NCI-H187 treated with DMSO at 0.1 percent for 48 hours (cell line): ENCODE data around the gene JAKMIP2.

Experiments
- DNase-seq: peaks from one replicate; lab custom pipeline; 2025; lab: John Stamatoyannopoulos, UW

The JAKMIP2 gene

DNA sequence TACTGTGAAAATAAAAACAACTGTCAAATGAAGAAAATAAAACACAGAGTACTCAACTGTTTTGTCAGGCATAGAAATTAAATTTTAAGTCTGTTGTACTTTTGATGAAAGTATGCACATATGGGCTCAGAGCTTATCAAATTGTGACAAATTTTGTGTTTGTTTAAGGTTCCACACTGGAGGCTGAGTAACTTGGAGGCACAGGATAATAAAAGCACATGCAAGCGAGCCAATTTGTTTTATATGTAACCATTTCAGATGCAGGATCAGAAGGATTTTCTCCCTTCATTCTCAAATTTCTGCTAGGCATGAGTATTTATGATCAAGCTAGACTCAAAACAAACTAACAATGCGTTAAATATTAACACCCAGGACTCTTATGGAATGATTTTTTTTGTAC, 87.8 kb downstream of the JAKMIP2 start:
- DNase-seq = no peak

DNA sequence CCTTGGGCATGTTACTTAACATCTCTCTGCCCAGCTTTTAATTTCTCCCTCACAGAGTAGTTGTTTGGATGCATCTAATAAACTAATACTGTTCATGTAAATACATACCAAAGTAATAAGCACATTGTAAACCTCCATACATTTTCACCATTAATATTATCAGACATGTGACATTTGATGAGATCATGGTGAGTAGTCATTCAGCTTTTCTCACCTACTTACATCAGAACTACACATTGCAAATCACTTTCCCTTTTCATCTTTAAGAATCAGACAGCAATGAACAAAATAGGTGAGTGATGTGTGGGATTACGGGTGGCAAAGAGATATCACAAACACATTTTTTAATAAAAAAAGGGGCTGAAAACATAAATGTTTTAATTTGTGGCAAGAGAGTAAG, 89.3 kb downstream of the JAKMIP2 start:
- DNase-seq = no peak

DNA sequence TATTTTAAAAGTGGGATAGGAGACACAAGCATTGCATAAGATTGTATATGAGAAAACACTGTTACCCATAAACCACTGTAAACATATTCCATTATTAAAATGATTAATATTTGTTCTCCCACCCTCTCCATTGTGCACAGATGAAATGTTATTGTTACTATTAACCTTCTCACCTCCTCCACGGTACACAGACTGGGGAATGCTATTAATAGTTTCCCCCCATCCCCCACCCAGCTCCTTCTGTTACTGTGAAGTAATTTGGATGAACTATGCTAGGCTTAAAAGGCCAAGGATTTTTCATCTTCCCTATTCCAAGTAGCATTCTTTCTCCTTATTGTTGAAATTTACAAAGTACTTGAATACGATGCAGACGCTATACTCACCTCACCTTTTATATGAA, 91.4 kb downstream of the JAKMIP2 start:
- no peak for DNase-seq

DNA sequence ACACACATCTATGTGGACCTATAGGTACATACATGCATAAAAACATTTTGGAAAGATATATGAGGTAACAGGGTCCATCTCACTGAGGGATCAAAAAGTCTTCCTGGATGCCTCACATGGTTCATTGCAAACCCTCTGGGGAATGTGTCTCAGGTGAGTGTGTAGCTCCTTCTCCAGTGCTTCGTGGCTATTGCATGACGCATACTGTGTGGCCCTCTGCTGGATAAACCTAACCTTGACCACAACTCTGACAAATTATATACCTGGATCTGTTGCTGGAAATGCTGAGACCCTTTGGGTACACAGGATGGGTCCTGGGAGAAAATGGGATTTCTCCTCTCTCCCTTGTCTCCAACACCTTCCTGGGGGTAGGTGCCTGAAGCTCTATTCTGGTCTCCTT, 91.9 kb downstream of the JAKMIP2 start:
- DNase-seq = no peak

DNA sequence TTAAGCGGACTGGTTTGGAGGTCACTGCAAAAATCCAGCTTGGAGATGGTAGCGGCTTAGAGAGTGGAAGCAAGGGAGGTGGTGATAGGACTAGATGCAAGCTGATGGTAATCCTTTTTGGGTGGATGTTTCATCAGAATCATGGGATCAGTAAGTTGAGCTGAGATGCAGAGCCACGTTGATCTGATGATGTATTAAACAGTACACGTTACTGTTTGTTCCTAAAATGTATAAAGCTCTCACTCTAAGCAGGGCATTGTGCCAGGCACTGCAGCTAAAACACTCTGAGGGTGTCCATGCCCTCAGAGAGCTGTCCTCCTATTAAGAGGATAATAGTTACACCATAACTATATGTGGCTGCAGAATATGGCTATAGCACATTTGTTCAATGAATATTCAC, 93.1 kb downstream of the JAKMIP2 start:
- DNase-seq = no peak

DNA sequence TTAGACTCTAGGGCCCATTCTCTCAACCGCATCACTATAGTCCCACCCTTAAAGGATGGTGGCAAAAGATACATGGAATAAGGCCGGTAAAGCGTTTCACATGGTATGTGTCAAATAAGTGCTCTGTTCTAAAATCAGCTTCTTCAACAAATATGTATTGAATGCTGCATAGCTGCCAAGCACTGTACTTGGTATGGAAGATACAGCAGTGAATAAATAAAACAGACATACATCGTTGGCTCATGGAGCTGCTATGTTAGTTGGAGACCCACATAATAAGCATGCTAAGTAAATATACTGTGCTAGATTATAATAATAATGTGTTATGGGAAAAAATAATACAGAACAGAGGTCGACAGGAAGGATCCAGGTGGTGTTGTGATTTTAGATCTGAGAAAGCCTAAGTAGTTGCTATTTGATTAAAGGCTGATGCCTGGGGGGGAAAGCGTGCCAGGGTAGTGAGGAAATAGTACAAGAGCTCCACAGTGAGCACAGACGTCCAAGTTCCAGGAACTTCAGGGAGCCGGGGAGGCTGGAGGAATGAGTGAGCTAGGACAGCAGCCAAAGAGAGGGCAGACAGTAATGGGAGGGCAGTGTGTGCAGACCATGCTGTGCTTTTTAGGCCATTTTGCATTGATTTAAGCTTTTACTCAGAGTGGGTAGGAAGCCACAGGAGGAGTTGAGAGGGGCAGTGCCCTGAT, 93.7 kb downstream of the JAKMIP2 start:
- DNase-seq = no peak

DNA sequence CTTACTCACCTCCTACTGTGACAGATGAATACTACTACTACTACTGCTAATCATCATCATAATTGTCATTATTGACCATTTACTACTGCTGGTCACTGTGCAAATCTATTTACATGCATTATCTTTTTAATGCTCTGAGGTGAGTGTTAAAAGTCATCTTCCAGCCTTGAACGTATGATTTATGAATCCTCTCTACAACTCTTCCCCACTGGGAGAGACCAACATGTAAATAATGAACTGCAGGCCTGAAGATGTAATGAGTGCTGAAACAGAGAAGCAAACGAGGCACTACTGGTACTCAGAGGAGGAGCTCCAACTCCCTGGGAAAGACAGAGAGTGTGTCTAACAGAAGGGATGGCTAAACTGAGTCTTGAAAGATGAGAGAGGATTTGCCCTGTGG, 95.4 kb downstream of the JAKMIP2 start:
- peak; percentile 29 for DNase-seq

DNA sequence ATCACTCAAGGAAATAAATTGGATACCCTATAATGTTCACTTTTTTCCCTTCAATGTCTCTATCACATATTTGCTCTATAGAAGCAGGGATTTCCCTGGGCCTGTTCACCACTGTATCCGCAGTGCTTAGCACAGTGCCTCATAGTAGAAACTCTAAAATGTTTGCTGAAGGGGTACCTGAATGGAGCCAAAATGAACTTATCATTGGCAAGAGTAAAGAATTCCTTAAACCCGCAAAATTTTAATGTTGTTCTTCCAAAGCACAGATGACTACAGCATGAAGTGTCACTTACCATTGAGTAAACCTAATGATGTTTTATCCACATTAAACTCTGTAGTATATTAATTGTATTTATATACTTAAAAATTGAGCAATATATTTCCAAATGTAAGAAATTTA, 96.1 kb downstream of the JAKMIP2 start:
- DNase-seq = no peak

DNA sequence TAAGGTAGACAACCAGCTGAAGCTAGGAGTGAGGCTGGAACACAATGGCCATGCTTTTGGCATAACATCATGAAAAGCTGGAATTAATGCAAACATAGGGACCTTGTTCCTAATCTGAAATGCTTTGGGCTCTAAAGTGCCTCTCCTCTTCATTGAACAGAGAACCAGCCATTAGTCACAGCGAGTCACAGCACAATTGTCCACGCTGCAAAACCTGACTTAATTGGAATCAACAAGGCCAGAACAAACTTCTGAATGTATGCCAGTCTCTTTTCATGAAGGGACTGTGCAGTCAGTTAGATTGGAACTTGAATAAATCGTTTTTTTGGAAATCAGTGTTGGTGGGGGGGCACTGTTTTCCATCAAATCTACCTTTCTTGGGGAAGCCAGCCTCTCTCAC, 96.5 kb downstream of the JAKMIP2 start:
- DNase-seq = no peak

DNA sequence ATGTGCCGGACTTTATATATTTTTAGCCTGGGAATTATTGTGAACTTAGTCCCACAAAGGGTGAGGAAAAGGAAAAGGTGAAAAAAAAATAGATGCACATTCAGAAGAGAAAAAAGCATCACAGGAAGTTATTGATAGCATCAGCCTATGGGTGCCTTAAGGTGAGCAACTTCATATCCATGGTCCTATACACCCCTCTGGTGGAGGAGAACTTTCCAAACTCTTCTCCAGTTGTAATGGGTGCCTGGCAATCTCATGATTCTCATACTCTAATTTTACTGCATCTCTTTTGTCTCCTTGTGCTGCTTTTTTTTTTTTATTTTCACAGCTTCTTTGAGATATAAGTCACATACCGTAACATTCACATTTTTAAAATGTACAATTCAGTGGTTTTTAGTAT, 107.4 kb downstream of the JAKMIP2 start:
- DNase-seq = no peak

DNA sequence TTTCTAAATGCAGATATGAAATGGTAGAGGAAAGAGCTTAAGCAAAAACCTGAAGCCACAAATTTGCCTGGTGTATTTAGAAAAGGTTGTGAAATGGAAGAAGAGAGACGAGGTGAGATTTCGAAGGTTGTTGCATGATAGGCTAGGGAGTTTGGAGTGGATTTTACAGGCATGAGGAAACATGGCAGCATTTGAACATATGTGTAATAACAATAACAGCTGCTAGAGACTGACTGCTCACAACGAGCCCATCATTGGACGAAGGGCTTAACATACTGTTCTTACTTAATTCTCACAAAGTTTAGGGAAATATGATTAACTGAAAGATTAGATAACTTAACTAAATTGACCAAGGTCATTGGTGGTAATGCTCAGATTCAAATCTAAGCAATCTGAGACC, 108.1 kb downstream of the JAKMIP2 start:
- no peak for DNase-seq

DNA sequence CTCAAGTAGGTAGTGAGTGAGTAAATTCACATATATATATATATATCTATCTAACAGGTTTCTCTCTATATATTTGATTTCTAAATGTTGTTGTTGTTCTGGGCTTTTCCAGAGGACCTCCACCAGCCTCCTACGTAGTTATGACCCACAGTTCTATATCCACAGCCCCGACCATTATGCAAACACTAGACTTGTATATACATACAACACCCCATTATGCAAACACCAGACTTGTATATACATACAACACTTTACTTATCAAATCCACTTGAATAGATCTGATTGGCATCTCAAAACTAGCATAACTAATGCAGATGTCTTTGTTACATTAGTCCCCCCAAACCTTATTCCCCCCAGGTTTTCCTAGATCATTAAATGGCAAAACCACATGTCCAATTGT, 108.7 kb downstream of the JAKMIP2 start:
- DNase-seq = no peak

DNA sequence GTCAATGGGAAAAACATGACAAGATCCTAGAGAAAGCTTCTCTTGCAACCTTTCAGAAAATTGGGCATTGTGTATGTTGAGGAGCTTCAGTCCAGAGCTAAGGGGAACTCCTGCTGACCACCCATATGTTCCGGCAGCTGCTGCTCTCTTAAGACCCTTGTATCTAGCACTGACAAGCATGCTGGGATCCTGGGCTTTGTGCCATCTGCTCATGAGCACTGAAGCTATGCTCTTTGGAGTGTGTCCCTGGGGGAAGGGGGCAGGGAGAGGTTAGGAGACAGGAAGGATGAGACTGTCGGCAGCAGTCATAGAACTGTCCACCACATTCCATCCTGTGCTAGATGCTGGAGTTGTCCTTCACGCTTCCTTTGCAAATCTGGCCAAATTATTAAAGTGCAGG, 109.3 kb downstream of the JAKMIP2 start:
- no peak for DNase-seq

DNA sequence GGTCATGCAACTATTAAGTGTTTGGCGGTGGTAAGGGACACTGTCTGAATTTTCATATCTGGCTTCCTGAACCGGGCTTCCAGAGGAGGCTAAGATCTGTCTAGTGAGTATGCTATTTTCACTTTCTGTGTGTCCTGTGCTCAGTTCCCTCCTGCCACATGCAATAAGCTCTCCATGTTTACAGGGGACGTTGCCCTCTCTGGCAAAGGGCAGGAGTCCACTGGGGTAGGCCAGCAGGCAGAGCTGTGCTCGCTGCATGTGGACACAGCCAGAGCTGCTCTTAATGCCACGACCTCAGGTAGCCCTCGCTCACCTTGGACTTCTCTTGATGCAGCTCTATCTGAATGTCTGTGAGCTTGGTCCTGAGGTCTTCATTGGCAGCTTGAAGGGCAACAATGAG, 111.2 kb downstream of the JAKMIP2 start:
- DNase-seq = no peak

DNA sequence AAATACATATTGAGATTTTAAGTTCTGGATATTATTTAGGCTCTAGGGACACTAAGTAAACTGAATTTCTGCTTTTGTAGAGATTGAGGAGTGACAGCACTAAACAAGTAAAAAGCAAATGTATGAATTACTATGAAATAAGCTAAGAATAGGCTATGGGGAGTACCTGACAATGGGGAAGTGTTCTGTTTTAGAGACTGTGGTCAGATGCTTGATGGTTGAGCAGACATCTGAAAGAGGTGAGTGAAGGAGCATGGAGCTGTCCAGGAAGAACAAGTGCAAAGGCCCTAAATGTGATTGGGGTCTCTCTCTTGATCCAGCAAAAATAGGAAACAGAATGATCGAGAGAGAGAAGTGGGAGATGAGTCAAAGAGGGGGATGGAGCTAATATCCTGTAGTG, 111.7 kb downstream of the JAKMIP2 start:
- DNase-seq = no peak

DNA sequence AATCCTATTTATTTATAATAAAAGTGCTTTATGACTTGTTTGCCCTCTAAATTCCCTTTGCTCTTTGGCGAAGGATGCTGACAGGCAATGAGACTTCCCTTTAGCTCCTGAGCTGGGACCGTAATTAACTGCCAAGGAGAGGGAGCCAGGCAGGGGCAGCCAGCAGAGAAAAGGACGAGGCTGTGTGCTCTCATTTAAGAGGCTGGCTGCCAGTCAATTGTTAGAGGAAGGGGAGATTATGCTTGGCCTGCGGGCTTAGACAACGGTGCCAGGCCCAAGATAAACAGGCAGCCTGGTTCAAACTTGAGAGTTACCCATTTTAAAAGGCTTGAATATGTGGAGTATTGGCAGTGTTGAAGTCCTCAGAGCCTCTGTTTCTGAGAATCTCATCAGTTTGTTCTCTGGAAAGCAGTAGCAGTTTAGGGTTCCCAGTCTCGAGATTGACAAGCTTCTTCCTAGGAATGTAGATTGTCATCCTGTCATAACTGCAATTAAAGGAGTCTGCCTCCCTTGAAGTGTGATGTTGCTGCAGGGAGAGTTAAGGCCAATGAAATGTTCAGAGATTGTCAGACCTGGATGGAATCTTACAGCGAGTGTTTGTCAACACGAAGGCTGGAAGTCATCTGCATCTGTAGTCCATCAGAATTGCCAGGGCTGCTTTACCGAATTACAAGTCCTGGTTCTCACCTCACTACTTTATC, 113.2 kb downstream of the JAKMIP2 start:
- no peak for DNase-seq

DNA sequence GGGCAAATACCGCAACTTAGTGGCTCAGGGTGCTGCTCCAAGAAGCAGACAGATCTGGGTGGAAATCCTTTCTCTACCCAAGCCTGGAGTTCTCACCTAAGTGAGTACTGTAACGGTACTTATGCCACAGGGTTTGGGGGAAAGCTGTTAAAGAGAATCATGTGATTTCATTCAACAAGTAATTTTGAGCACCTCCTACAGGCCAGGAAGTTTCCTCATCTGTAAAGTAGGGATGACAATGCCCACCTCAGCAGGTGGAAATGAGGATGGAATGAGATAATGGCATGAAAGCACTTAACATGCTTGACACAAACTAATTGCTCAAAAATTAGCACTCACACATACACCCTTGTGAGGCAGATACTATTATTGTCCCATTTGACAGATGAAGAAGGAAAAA, 114.1 kb downstream of the JAKMIP2 start:
- DNase-seq = no peak

DNA sequence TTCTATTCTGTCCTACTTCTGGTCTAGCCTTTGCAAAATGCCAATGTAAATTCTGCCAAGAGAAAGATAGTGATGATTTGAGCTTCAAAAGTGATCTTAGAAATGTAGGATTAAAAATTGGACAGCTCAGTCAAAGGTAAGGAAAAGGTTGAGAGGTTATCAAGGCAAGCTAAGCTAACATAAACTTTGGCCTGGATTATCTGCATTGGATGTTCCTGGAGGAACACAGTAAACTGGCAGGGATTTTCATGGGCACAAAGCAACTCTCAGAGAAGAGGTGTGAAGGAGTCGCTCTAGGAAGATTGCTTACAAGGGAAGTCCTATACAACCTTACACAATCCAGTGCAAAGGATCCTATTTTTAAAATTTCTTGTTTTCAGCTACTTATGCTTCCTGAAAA, 115.2 kb downstream of the JAKMIP2 start:
- no peak for DNase-seq

DNA sequence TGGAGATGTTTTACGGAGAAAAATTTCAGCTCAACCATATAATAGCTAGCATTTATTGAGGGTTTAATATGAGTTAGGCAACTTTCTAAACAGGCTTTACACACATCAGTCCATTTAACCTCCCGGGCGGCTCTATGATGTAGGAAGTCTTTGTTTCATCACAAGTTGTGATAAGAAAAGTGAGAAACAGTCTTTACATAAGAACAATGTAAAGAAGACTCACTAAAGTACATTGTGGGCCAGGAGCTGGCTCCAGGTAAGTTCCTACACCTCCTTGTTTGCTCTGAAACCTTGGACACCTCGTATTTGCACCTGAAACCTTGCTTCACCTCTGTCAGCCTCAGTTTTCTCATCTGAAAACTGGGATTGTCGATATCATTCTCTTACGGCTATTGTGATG, 116.1 kb downstream of the JAKMIP2 start:
- no peak for DNase-seq

DNA sequence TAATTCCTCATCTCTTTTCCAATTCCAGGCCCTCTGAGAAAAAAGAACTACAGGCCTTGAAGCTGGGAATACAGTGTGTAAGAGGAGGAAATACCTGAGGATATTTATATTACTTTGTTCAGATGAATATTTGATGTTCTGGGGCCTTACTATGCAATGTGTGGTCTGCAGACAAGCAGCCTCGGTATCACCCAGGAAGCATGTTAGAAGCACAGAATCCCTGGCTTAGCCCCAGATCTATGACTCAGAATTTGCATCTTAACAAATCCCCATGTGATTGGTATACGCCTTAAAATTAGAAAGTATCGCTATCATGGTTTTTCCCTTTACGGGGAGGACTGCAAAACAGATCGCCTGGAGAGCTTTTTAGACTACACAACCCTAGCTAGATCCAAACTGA, 121.0 kb downstream of the JAKMIP2 start:
- no peak for DNase-seq

DNA sequence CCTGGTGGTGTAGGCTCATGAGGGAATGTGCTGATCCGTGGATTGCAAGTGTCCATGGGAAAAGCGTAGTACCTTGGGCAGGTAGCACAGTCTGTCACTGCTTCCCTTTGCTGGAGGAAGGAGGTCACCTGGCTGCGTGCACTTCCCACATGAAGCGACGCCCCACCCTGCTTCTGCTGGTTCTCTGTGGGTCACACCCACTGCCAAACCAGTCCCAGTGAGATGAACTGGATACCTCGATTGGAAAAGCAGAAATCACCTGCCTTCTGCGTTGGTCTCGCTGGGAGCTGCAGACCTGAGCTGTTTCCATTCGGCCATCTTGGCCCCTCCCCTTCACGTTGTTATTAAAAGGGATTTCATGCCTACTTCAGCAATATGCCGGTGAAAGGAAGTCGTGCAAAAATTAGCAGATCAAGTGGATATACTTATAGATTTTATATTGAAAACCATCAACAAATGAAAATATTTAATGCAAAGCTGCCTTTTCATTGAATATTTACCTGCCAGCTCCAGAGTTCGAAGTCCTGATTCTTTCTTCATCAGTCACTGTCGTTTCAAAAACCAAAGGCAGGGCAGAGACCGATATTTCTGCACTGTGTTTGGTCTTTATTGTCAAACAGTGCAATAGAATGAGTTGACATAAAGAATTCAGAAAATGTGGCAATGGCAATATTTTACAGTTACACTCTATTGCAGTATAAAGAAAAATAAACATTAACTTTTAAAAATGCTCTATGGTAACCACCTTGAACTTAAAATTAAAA, 123.2 kb downstream of the JAKMIP2 start:
- no peak for DNase-seq

DNA sequence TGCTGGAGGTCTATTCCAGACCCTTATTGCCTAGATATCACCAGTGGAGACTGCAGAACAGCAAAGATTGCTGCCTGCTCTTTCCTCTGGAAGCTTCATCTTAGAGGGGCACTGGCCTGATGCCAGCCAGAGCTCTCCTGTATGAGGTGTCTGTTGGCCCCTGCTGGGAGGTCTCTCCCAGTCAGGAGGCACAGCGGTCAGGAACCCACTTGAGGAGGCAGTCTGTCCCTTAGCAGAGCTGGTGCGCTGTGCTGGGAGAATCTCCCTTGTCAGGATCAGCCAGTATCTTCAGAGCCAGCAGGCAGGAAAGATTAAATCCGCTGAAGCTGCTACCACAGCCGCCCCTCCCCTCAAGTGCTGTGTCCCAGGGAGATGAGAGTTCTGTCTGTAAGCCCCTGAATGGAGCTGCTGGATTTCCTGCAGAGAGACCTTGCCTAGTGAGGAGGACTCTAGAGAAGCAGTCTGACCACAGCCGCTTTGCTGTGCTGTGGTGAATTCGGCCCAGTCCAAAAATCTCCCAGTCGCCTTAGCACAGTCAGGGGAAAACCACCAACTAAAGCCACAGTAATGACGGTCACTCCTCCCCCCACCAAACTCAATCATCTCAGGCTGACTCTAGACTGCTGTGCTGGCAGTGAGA, 124.1 kb downstream of the JAKMIP2 start:
- DNase-seq = no peak

DNA sequence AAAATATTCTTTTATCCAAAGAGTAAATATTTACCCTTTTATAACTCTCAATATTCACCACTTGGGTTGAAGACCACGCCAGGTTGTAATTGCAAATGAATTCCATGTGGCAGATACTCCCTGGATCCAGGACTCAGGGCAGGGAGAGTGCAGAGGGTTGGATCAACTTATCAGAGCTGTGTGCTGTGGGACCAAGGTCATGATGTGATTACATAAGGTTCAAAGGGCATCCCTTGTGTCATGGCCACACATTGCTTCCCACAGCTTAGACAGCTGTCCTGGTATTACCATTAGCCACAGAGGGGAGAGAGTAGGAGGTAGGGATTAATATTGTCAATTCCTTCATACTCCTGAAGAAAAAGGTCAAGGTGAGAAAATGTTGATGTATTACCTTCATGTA, 133.9 kb downstream of the JAKMIP2 start:
- no peak for DNase-seq
